Mucosa of descending colon (tissue), 3 donors: ENCODE results near the gene PSTPIP1. TPM values are rescaled to one million over a fixed set of nuclear protein-coding genes. Genes with fewer than 3 reads are reported as not detected.

Experiments
- ATAC-seq: fragments of 200-7000 bp; cut with Tn5 transposase; one replicate; pipeline ENCODE4 v1.9.1; 2020; ENCODE audit warnings: mild to moderate bottlenecking, moderate library complexity
- DNase-seq, 3 donors: peaks; one replicate each; pipeline ENCODE4 v3.0.0-alpha.2; 2020
- H3K36me3 ChIP-seq: fragments of 200-600 bp; one replicate; pipeline ENCODE4 v1.8.0; 2021; ENCODE audit warnings: low read depth, mild to moderate bottlenecking
- H3K4me1 ChIP-seq: fragments of 200-600 bp; one replicate; pipeline ENCODE4 v1.8.0; 2021; ENCODE audit warnings: low read depth, mild to moderate bottlenecking
- H3K4me3 ChIP-seq: fragments of 200-600 bp; one replicate; pipeline ENCODE4 v1.8.0; 2021; ENCODE audit warnings: mild to moderate bottlenecking
- H3K9me3 ChIP-seq: fragments of 200-600 bp; one replicate; pipeline ENCODE4 v1.8.0; 2021; ENCODE audit warnings: mild to moderate bottlenecking
- intact Hi-C, 2 donors: fragments of 100-400 bp; cut with DNase I in 1 of 2; cut with micrococcal nuclease in 1 of 2; formaldehyde crosslinking; loops; one replicate each; pipeline versions ENCODE4 v1.11.0 to v1.11.1; 2022; cut with DNase I, micrococcal nuclease
- total RNA-seq, 3 donors: library from RNA; stranded (reverse); fragmentation: NEBNext Ultra II Directional in 2 of 3; extraction: Animal tissue kit (Norgen Biotek cat#: 25700) in 2 of 3; gene quantifications; one replicate each; pipeline versions ENCODE4 v1.2.1 to v1.2.4, GENCODE V29; 2021 to 2023
- TF ChIP-seq, protein P1 (sequence below): fragments of 200-600 bp; IDR thresholded peaks from one replicate; pipeline ENCODE4 v1.8.0; 2022; ENCODE audit warnings: antibody characterized with exemption, mild to moderate bottlenecking
- donor health status: DM: no; HTN: no; CAD: no; lungs with moderate emphysema.
- donor health status: DM: no; HTN: no; CAD: no.
- donor health status: DM: no; HTN: yes; CAD: no.

PSTPIP1 gene
- total RNA-seq, 3 donors from 2014 or later, result 4.4 to 8.2 (median 6.3) TPM

DNA sequence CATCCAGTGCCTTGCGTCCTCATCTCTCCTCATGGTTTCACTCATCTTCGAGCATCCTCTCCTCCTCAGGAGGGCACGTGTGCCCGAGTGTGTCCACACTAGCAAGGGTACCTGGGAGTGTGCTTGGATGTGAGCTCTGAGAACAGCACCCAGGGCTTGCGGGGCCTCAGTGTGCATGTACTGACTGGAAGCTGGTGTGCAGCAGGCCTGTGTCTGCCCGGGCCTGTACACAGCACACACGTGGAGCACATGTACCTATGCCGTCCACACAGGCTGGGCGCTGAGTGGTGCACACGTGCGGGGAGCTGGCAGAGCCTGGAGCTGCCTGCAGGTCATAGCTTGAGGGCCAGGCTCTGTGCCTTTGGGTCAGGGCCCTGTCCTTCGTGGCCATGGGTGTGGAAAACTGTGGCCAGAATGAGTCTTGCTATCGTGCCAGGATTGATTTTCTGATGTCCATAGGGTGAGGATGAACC lies 41.1 kb downstream of the PSTPIP1 start:
- H3K36me3 ChIP-seq, result no peaks in the 10 kb centered on the region
- DNase-seq (peak in 1 of 3 donors; percentile 48), ATAC-seq (peak; percentile 5)
- H3K9me3 ChIP-seq, result no peaks in the 10 kb centered on the region
- intact Hi-C loops, result no loop called here
- TF ChIP-seq, protein P1, sequence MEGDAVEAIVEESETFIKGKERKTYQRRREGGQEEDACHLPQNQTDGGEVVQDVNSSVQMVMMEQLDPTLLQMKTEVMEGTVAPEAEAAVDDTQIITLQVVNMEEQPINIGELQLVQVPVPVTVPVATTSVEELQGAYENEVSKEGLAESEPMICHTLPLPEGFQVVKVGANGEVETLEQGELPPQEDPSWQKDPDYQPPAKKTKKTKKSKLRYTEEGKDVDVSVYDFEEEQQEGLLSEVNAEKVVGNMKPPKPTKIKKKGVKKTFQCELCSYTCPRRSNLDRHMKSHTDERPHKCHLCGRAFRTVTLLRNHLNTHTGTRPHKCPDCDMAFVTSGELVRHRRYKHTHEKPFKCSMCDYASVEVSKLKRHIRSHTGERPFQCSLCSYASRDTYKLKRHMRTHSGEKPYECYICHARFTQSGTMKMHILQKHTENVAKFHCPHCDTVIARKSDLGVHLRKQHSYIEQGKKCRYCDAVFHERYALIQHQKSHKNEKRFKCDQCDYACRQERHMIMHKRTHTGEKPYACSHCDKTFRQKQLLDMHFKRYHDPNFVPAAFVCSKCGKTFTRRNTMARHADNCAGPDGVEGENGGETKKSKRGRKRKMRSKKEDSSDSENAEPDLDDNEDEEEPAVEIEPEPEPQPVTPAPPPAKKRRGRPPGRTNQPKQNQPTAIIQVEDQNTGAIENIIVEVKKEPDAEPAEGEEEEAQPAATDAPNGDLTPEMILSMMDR, result no peak
- no peak overlapping the region for H3K4me3 ChIP-seq
- H3K4me1 ChIP-seq, result no peaks in the 10 kb centered on the region

- Histone ChIP-seq H3K36me3 (no peaks in the 10 kb centered on the region), H3K4me1 (no peaks in the 10 kb centered on the region), H3K9me3 (no peaks in the 10 kb centered on the region), H3K4me3 (no peak overlapping the region)
- ATAC-seq (no peak), DNase-seq (no peak)
- TF ChIP-seq, protein P1, result no peak
- intact Hi-C loops, result no loop called here
Measured at GRCh38 chr15:77036537-77037387, 41.8 kb downstream of the PSTPIP1 start.

DNA sequence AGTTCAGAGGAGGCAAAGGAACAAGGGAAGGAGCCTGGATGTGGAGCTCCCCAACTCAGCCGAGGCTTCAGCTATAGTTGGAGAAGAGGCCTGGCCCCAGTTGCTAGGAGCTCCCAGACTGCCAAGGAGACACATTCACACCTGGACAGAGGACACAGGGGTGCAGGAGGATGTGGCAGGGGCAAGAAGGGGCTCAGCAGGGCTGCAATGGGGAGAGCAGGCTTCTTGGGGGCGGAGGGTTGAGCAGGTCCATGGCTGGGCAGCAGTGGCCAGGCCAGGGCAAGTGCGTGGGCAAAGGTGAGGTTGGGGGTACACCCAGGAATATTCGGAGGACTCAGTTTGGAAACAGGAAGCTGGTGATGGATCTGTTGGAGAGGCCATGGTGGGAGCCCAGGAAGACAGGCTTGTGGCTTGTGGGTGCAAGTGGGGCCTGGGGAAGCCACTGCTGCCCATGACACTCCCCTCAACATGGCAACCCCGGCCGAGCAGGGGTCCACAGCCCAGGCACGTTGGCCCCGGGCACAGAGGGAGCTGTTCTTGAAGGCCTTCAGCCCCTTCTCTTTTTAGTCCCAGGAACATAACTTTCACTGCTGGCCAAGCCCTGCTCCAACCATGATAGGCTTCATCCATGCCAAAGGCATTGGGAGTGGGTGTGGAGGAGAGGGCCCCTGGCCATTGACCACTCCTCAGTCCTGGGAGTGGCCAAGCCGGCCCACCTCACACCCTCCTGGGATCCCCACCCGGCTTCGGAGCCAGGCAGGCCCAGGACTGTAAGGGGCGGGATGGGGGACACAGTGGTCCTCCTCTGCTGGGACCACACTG lies 42.7 kb downstream of the PSTPIP1 start:
- TF ChIP-seq, protein P1, result no peak
- Histone ChIP-seq H3K4me3 (no peak overlapping the region), H3K4me1 (no peaks in the 10 kb centered on the region), H3K9me3 (no peaks in the 10 kb centered on the region), H3K36me3 (no peaks in the 10 kb centered on the region)
- ATAC-seq, result no peak
- DNase-seq, result peak in 1 of 3 donors; percentile 43
- intact Hi-C loops, result no loop called here

DNA sequence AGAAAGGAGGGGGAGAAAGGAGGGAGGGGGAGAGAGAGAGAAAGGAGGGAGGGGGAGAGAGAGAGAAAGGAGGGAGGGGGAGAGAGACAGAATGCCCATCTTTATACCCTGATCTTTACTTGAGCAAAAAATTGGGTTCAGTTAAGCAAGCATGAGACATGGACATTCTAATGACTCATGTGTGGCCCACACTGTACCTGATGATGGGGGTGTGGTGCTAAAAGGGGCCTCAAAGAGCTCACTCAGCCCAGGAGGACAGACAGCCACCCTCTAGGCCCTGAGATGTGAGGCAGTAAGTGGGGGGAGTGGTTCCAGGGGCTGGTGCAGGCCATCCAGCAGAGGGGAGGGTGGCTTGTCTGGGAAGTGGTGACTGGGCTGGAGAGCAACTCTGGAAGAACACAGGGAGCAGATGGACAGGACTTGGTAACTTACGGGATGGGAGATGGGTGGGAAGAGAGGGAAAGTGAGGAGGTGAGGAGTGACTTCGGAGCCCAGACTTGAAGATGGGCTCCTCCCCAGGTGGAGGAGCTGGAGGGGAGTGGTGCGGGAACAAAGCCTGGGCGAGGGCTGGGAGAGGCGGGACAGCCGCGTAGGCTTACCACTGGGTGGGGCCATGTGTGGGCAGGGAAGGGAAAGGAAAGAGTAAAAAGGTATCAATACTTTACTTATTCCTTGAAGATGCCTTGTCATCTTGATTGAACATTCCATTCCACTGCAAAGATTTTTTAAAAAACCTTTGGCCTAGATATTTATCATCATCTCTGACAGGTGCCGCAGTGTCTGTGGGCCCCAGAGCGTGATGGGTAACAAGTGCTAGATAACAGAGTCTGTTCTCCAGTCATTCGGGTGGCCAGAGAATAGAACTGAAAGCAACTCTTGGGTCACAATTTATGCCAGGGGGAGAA lies 43.6 kb downstream of the PSTPIP1 start:
- Histone ChIP-seq H3K4me1 (peaks cover 5% of the 10 kb centered on the region), H3K9me3 (no peaks in the 10 kb centered on the region), H3K36me3 (no peaks in the 10 kb centered on the region), H3K4me3 (no peak overlapping the region)
- TF ChIP-seq, protein P1, result no peak
- DNase-seq (peak in 1 of 3 donors; percentile 41), ATAC-seq (peak; percentile 51)
- intact Hi-C loops, result no loop called here

DNA sequence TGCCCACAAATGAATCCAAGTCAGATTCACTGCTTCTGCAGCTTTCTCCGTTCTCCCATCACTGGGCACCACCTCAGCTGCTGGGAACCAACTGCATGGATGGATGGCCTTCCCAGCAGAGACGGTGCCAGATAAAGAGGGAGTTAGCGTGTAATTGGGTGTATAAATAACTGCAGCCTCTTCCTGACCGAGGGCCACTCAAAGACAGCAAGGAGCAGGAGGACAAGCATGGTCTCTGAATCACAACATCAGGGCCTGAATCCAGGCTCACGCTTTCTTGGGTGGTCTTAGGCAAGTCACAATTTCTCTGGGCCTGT lies 44.2 kb downstream of the PSTPIP1 start:
- H3K36me3 ChIP-seq, result no peaks in the 10 kb centered on the region
- TF ChIP-seq, protein P1, result no peak
- intact Hi-C loops, result no loop called here

More for the DNA sequence above, 44.2 kb downstream of the PSTPIP1 start:
- peaks cover 5% of the 10 kb centered on the region for H3K4me1 ChIP-seq
- DNase-seq, result no peak
- no peak for ATAC-seq
- H3K4me3 ChIP-seq, result no peak overlapping the region
- no peaks in the 10 kb centered on the region for H3K9me3 ChIP-seq
